GM12875 (cell line): ENCODE data around the gene SASH3.

Experiments
- H3K4me3 ChIP-seq: one replicate; pipeline ENCODE4 v1.5.1; 2011; ENCODE audit warnings: low read depth, low read length, control low read depth
- TF ChIP-seq, protein P1 (sequence below): IDR thresholded peaks from 2 replicates; pipeline ENCODE4 v1.5.1; 2011; ENCODE audit warnings: low read depth, mild to moderate bottlenecking, control low read depth, inconsistent platforms, low read length, moderate library complexity, borderline replicate concordance; ENCODE audit not compliant: insufficient read depth

The SASH3 gene

DNA sequence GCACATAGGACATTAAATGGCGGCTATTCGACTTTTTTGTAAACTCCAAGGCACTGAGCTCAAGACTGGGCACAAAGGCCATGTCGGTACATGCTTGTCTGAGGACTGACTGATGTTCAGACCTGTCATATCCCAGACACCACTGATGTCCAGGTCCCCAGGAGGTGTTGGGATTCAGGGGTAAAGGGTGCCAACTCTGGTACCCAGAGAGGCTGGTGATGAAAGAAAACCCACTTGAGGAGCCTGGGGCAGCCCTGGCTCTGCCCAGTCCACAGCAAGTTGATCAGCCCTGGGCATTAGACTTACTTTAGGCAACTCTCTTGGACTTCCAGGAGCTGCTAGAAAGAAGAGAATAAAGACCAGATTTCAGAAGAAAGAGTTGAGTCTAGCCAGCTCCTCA is 18.7 kb downstream of the SASH3 start:
- TF ChIP-seq, protein P1, sequence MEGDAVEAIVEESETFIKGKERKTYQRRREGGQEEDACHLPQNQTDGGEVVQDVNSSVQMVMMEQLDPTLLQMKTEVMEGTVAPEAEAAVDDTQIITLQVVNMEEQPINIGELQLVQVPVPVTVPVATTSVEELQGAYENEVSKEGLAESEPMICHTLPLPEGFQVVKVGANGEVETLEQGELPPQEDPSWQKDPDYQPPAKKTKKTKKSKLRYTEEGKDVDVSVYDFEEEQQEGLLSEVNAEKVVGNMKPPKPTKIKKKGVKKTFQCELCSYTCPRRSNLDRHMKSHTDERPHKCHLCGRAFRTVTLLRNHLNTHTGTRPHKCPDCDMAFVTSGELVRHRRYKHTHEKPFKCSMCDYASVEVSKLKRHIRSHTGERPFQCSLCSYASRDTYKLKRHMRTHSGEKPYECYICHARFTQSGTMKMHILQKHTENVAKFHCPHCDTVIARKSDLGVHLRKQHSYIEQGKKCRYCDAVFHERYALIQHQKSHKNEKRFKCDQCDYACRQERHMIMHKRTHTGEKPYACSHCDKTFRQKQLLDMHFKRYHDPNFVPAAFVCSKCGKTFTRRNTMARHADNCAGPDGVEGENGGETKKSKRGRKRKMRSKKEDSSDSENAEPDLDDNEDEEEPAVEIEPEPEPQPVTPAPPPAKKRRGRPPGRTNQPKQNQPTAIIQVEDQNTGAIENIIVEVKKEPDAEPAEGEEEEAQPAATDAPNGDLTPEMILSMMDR, result no peak

DNA sequence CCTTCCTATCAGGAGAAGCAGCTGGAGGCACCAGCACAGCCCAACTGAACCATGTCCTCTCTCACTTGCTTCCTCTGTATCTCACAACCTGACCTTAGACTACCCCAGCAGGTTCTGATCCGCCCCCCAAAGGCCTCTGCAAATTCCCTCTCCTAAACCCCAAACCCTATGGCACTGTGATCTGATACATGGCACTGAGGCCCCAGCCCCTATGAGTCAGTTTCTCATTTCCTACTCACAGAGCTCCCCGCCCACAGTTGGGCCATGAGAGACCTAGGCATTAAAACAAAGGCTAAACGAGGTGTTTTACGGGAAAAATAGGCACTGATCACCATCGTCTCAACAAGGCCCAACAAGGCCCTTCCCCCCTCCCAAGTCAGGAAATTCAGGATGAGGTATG is 19.1 kb downstream of the SASH3 start:
- TF ChIP-seq, protein P1, result no peak
- no peak overlapping the region for H3K4me3 ChIP-seq

More for the DNA sequence above, 18.7 kb downstream of the SASH3 start:
- H3K4me3 ChIP-seq, result no peak overlapping the region

DNA sequence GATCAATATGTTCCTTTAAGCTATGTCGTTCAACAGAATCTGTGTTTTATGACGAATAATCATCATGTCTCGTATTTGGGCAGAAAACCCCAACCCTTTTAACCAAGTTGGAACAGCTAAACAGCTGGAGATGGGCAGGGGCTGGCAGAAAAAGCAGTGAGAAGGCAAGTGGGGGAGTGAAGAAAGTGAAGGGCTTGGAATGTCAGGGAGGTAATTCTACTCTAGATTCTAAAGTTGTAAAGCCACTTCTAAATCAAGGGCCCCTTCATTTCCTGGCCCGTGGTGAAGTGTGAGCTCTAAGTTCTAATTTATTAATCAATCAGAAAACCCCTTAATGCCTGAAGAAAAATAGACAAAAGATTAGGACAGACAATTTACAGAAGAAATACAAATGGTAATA is 20.4 kb downstream of the SASH3 start:
- no peak overlapping the region for H3K4me3 ChIP-seq
- TF ChIP-seq, protein P1, result no peak

DNA sequence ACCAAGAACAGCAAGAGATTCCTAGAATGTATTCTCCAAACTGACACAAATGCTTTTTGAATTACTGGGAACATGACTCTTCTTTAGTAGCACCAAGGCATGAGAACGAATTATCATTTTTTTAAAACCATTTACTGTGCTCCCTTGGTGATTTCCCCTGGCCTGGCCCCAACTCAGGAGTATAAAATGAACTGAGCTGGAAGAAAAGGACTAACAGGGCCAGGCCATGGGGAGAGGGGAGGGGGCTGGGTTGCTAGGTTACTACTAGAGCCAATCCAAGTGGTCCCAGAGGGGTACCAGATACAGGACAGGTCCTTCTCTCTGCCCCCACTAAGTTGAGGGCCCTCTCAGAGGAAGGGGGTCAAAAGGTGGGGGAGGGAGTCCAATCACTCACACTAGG is 23.1 kb downstream of the SASH3 start:
- TF ChIP-seq, protein P1, result no peak

DNA sequence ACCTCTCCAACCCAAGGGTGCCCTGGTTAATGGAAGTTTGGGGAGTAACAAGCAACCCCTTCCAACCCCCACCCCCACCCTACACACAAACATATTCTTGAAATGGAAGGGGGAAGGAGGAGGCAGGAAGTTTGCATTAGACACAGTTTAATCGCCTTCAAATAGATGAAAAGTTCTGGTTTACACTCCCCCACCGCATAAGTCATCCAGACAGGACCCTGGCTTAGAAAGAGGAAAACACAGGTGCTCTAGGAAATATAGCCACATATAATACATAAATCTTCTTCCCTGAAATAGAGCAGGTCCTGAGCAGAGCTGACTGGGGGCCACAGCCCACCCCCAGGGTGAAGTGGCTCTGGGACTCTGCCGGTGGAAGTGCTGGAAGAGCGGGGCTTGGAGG is 25.1 kb downstream of the SASH3 start:
- H3K4me3 ChIP-seq, result no peak overlapping the region
- TF ChIP-seq, protein P1, result no peak

More for the DNA sequence above, 23.1 kb downstream of the SASH3 start:
- H3K4me3 ChIP-seq, result no peak overlapping the region

DNA sequence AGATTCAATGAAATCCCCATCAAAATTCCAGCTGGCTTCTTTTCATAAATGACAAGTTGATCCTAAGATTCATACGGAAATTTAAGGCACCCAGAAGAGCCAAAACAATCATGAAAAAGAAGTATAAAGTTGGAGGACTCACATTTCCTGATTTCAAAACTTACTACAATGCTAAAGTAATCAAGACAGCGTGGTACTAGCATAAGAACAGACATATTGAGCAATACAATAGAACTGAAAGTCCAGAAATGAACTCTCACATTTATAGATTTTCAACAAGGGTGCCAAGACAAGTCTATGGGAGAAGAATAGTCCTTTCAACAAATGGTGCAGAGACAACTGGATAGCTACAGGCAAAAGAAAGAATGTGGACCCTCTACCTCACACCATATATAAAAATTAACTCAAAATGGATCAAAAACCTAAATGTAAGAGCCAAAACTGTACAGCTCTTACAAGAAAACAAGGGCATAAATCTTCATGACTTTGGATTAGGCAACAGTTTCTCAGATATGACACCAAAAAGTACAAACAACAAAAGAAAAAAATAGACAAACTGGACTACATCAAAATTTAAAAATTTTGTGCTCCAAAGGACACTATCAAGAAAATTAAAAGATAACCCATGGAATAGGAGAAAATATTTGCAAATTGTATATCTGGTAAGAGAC is 28.5 kb downstream of the SASH3 start:
- no peak overlapping the region for H3K4me3 ChIP-seq
- TF ChIP-seq, protein P1, result no peak
